ENCODE measurements around the gene ZNF600. TPM values are rescaled to one million over a fixed set of nuclear protein-coding genes. Genes with fewer than 3 reads are reported as not detected.
"Not testable (repeated sequence)": the region's sequence is repeated elsewhere in the genome, so short reads cannot be mapped to it uniquely, and the experiment has no call there.

The ZNF600 gene
- total RNA-seq, 2 donors from 2014 or later = 26.2 to 32.3 TPM

- Mint-ChIP-seq H3K4me1 (peaks cover 27% of the 10 kb centered on the region), H3K27ac (peak overlapping the region; percentile 72), H3K27me3 (ENCODE audit: insufficient read depth) (no peaks in the 10 kb centered on the region), H3K9me3 (peaks cover 41% of the 10 kb centered on the region), H3K4me3 (no peak overlapping the region), H3K36me3 (ENCODE audit: low read depth) (peaks cover 96% of the 10 kb centered on the region)
- Histone ChIP-seq H3K27me3 (ENCODE audit: control insufficient read depth, insufficient read depth, low read length, poor library complexity, severe bottlenecking) (no peaks in the 10 kb centered on the region), H3K9me3 (ENCODE audit: control insufficient read depth, low read length) (peaks cover 83% of the 10 kb centered on the region), H3K36me3 (ENCODE audit: control insufficient read depth, insufficient read depth, low read length) (peaks cover 89% of the 10 kb centered on the region), H3K4me3 (ENCODE audit: low read length) (no peak overlapping the region), H3K9ac (ENCODE audit: extremely low read depth, low read length, poor library complexity, severe bottlenecking) (no peak overlapping the region), H3K27ac (ENCODE audit: low read depth, low read length) (no peak overlapping the region), H3K4me1 (ENCODE audit: control insufficient read depth, insufficient read depth, low read length) (no peaks in the 10 kb centered on the region)
- DNase-seq = peak; percentile 87
- 63 to 68% methylated on average over 1 of the region's 1 CpG for WGBS, 2 experiments (ENCODE audit: insufficient coverage in 1 of 2, insufficient read length in 1 of 2)
- TF ChIP-seq, protein P1, sequence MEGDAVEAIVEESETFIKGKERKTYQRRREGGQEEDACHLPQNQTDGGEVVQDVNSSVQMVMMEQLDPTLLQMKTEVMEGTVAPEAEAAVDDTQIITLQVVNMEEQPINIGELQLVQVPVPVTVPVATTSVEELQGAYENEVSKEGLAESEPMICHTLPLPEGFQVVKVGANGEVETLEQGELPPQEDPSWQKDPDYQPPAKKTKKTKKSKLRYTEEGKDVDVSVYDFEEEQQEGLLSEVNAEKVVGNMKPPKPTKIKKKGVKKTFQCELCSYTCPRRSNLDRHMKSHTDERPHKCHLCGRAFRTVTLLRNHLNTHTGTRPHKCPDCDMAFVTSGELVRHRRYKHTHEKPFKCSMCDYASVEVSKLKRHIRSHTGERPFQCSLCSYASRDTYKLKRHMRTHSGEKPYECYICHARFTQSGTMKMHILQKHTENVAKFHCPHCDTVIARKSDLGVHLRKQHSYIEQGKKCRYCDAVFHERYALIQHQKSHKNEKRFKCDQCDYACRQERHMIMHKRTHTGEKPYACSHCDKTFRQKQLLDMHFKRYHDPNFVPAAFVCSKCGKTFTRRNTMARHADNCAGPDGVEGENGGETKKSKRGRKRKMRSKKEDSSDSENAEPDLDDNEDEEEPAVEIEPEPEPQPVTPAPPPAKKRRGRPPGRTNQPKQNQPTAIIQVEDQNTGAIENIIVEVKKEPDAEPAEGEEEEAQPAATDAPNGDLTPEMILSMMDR (conservative IDR thresholded peaks at IDR 0.05) = no peak
Observed at GRCh38 chr19:52716522-52716921, 70.1 kb downstream of the ZNF600 start.

- WGBS, 2 experiments (ENCODE audit: insufficient coverage in 1 of 2, insufficient read length in 1 of 2) = 81% methylated on average over 3 to 4 of the region's 4 CpGs
- not testable (repeated sequence) for H3K4me3 ChIP-seq (ENCODE audit: low read length); H3K27me3 Mint-ChIP-seq (ENCODE audit: insufficient read depth); H3K9ac ChIP-seq (ENCODE audit: extremely low read depth, low read length, poor library complexity, severe bottlenecking); H3K4me1 ChIP-seq (ENCODE audit: control insufficient read depth, insufficient read depth, low read length); H3K27ac ChIP-seq (ENCODE audit: low read depth, low read length); H3K27me3 ChIP-seq (ENCODE audit: control insufficient read depth, insufficient read depth, low read length, poor library complexity, severe bottlenecking); H3K27ac Mint-ChIP-seq; H3K4me3 Mint-ChIP-seq
- Mint-ChIP-seq H3K9me3 (peaks cover 34% of the 10 kb centered on the region), H3K4me1 (peaks cover 27% of the 10 kb centered on the region), H3K36me3 (ENCODE audit: low read depth) (peaks cover 96% of the 10 kb centered on the region)
- H3K9me3 ChIP-seq (ENCODE audit: control insufficient read depth, low read length) = peaks cover 83% of the 10 kb centered on the region
- H3K36me3 ChIP-seq (ENCODE audit: control insufficient read depth, insufficient read depth, low read length) = peaks cover 89% of the 10 kb centered on the region
- DNase-seq = peak; percentile 56
Observed at GRCh38 chr19:52715902-52716301, 70.7 kb downstream of the ZNF600 start.

DNA sequence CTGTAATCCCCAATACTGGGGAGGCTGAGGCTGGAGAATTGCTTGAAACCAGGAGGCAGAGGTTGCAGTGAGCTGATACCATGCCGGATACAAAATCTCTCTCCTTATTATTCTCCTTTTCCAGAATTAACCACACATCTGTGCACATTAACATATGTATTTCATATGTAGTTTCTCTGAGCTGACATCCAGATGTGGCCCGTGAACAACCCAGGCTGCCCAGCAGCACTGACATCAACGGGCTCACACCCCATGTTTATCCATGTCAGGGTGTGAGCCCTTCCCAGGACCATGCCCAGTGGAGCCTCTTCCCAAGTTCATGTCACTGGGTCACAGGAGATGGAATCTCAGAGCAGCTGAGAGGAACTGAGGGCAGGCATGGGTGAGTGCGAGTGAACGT, 71.3 kb downstream of the ZNF600 start:
- not testable (repeated sequence) for H3K27ac Mint-ChIP-seq; H3K27me3 Mint-ChIP-seq (ENCODE audit: insufficient read depth); H3K4me3 ChIP-seq (ENCODE audit: low read length); DNase-seq; H3K27me3 ChIP-seq (ENCODE audit: control insufficient read depth, insufficient read depth, low read length, poor library complexity, severe bottlenecking); H3K4me1 ChIP-seq (ENCODE audit: control insufficient read depth, insufficient read depth, low read length); H3K4me3 Mint-ChIP-seq; H3K27ac ChIP-seq (ENCODE audit: low read depth, low read length); H3K9ac ChIP-seq (ENCODE audit: extremely low read depth, low read length, poor library complexity, severe bottlenecking)
- WGBS, 2 experiments (ENCODE audit: insufficient coverage in 1 of 2, insufficient read length in 1 of 2) = 94 to 100% methylated on average over 1 to 5 of the region's 5 CpGs
- Mint-ChIP-seq H3K9me3 (peaks cover 29% of the 10 kb centered on the region), H3K4me1 (peaks cover 27% of the 10 kb centered on the region), H3K36me3 (ENCODE audit: low read depth) (peaks cover 95% of the 10 kb centered on the region)
- Histone ChIP-seq H3K9me3 (ENCODE audit: control insufficient read depth, low read length) (peaks cover 83% of the 10 kb centered on the region), H3K36me3 (ENCODE audit: control insufficient read depth, insufficient read depth, low read length) (peaks cover 90% of the 10 kb centered on the region)

Other genes starting within 250 kb of the ZNF600 start
- gene ZNF701, start 216.5 kb downstream of the ZNF600 start, total RNA-seq = 10 to 100 TPM; 42.0 to 45.3 TPM
- gene ZNF83, start 148.4 kb downstream of the ZNF600 start, total RNA-seq = 10 to 100 TPM; 59.0 to 88.7 TPM
- gene ZNF611, start 51.7 kb downstream of the ZNF600 start, total RNA-seq = 100 to 1,000 TPM in 1 of 2 donors, 10 to 100 TPM in 1; 96.9 to 136 TPM
- 10 to 100 TPM; 50.4 to 52.2 TPM for gene ZNF28, start 34.8 kb upstream of the ZNF600 start, total RNA-seq
- 10 to 100 TPM; 46.2 to 50.0 TPM for gene ZNF468, start 70.8 kb upstream of the ZNF600 start, total RNA-seq
- gene ZNF320, start 110.8 kb upstream of the ZNF600 start, total RNA-seq = 10 to 100 TPM; 33.5 to 37.5 TPM
- 10 to 100 TPM; 13.4 to 19.6 TPM for gene ZNF888, start 136.6 kb upstream of the ZNF600 start, total RNA-seq
- 10 to 100 TPM; 20.7 to 24.8 TPM for gene ZNF816, start 176.1 kb upstream of the ZNF600 start, total RNA-seq
- not detected for gene ERVV-1, start 227.1 kb upstream of the ZNF600 start, total RNA-seq